Omental fat pad (tissue), 4 donors: ENCODE results near the gene RGCC. TPM values are rescaled to one million over a fixed set of nuclear protein-coding genes. Genes with fewer than 3 reads are reported as not detected.

Experiments
- ATAC-seq: fragments of 150-250 bp; one replicate; pipeline ENCODE4 v1.9.1; 2016; ENCODE audit warnings: mild to moderate bottlenecking, moderate library complexity; ENCODE audit not compliant: low FRiP score
- DNase-seq: peaks from one replicate; pipeline ENCODE4 v3.0.0-alpha.2; 2019; ENCODE audit warnings: low spot score
- CTCF ChIP-seq, 3 donors: fragments of 450-650 bp; IDR thresholded peaks; one replicate each; pipeline ENCODE4 v1.5.1; 2016 to 2017; ENCODE audit warnings: antibody characterized with exemption in 3 of 3, mild to moderate bottlenecking in 3 of 3, moderate library complexity in 2 of 3
- total RNA-seq, 4 donors: library from RNA; depleted of rRNA; stranded (reverse); fragments of >200 nt; gene quantifications; one replicate each; pipeline ENCODE4 v1.1.0, GENCODE V29; 2016

RGCC gene
- total RNA-seq, 4 donors from 2014 or later = 142 to 321 (median 257) TPM

DNA sequence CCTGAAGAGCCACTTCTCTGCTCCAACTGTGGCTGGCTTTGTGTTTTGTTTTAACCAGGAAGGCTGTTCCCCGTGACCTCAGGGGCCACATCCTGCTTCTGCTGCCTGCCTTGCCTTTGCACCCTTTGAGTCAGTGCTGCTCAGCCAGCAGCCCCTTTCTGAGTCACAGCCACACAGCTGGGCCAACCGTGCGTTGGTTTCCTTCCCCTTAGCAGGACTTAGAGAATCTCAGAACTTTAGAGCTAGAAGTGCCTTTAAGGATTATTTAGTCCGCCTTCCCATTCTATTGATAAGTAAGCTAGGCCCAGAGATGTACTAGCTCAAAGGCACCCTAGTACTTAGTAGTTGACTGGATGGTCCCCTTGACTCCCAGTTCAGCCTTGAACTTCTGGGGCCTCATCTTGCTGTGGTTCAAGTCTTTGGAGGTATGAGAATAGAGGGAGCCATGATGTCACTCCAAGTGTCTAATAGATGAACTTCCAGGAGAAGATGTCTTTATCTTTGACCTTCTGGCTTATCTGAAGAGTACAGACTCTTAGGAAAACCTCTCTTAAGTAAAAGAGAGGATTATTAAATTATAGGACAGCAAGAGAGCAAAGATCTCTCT lies 8.0 kb downstream of the RGCC start:
- DNase-seq (no peak), ATAC-seq (no peak)

GRCh38 chr13:41465898-41466320 lies 8.6 kb downstream of the RGCC start:
- no peak for ATAC-seq

More for the DNA sequence above, 8.0 kb downstream of the RGCC start:
- TF ChIP-seq CTCF (IDR thresholded peaks at IDR 0.05) = no peak

DNA sequence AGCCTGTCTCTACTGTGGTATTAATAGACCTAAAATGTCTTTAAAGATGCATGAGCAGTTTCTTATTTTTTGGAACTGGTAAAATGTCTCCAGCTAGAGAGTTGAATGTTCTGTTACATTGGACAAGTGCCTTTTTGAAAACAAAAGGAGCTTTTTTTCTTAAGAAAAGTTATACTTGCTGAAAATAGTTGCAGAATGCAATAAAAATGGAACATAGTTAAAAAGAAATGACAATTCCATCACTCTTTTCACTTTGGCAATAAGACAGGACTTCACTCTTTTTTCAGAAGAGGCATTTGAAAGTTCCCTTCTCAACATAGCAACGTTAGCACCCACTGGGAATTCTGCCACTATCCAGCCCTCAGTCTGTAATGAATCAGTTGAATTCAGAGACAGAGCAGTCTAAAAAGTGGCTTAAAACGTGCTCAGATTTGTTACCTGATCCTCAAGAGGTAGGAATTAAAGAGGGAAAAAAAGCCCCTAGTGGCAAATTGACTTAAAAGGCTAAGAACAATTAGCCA lies 10.1 kb downstream of the RGCC start:
- ATAC-seq (no peak), DNase-seq (no peak)
- TF ChIP-seq CTCF (IDR thresholded peaks at IDR 0.05) = no peak

More at GRCh38 chr13:41465898-41466320, 8.6 kb downstream of the RGCC start:
- DNase-seq = no peak
- no peak for TF ChIP-seq CTCF (IDR thresholded peaks at IDR 0.05)

DNA sequence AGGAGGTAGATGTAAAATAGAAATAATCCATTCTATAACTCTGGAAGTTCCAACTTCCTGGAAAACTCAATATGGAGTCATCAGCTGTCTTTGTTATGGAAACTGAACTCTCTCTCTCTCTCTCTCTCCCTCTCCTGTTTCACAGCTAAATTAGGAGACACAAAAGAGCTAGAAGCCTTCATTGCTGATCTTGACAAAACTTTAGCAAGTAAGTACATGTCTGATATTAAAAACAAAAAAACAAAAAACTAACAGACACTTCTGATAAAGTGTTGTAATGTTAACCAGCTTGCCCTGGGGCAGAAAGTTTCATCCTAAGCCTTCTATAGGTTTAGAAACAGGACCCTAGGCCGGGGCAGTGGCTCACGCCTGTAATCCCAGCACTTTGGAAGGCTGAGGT lies 11.3 kb downstream of the RGCC start:
- TF ChIP-seq CTCF (IDR thresholded peaks at IDR 0.05) = no peak
- ATAC-seq = no peak
- no peak for DNase-seq

- DNase-seq = no peak
- ATAC-seq = no peak
- TF ChIP-seq CTCF (IDR thresholded peaks at IDR 0.05) = no peak
These were observed 12.8 kb downstream of the RGCC start for GRCh38 chr13:41470196-41470595.

GRCh38 chr13:41471785-41472184 lies 14.4 kb downstream of the RGCC start:
- TF ChIP-seq CTCF (IDR thresholded peaks at IDR 0.05) = no peak
- ATAC-seq (no peak), DNase-seq (no peak)

DNA sequence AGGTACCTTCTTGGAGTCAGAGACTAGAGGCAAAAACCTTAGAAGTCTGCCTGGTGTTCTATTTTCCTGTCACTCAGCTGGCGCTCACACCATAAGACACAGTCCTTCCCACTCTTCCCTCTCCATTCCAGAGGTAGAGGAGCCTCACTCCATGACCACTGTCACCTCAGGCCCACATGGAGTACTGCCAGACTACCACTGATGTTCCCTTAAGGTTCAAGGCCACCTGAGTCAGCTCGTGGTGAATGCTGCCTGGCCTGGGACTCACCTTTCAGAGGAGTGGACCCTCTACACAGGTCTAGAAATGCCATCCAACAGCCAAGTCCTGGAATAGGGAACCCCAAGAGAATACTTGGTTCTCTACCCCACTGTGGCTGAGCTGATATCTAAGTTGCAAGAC lies 29.9 kb downstream of the RGCC start:
- TF ChIP-seq CTCF (IDR thresholded peaks at IDR 0.05) = no peak
- DNase-seq (no peak), ATAC-seq (no peak)
